HEK293T (cell line): ENCODE measurements around the gene TNFRSF8.

Experiments
- ARNT ChIP-seq: fragments of 450-650 bp; IDR thresholded peaks from 2 replicates; pipeline ENCODE4 v1.6.1; 2017; ENCODE audit warnings: mild to moderate bottlenecking
- CTBP1 ChIP-seq: fragments of 450-650 bp; IDR thresholded peaks from 2 replicates; pipeline ENCODE4 v1.6.1; 2016; ENCODE audit warnings: borderline replicate concordance
- ELF4 ChIP-seq: fragments of 450-650 bp; IDR thresholded peaks from 2 replicates; pipeline ENCODE4 v1.6.1; 2017; ENCODE audit warnings: antibody characterized with exemption
- FOXA1 ChIP-seq: fragments of 450-650 bp; IDR thresholded peaks from 2 replicates; pipeline ENCODE4 v1.6.1; 2016; ENCODE audit warnings: mild to moderate bottlenecking
- FOXK2 ChIP-seq: fragments of 450-650 bp; IDR thresholded peaks from 2 replicates; pipeline ENCODE4 v1.6.1; 2016; ENCODE audit warnings: mild to moderate bottlenecking
- FOXM1 ChIP-seq: fragments of 450-650 bp; IDR thresholded peaks from 2 replicates; pipeline ENCODE4 v1.6.1; 2017; ENCODE audit warnings: mild to moderate bottlenecking, borderline replicate concordance
- L3MBTL2 ChIP-seq: fragments of 450-650 bp; conservative IDR thresholded peaks from 2 replicates; pipeline ENCODE4 v1.6.1; 2016; ENCODE audit warnings: mild to moderate bottlenecking
- NFRKB ChIP-seq: fragments of 450-650 bp; IDR thresholded peaks from 2 replicates; pipeline ENCODE4 v1.6.1; 2016; ENCODE audit warnings: mild to moderate bottlenecking, moderate library complexity
- SP1 ChIP-seq: fragments of 450-650 bp; IDR thresholded peaks from 2 replicates; pipeline ENCODE4 v1.6.1; 2017
- SUZ12 ChIP-seq: fragments of 450-650 bp; IDR thresholded peaks from 2 replicates; pipeline ENCODE4 v1.6.1; 2016; ENCODE audit warnings: mild to moderate bottlenecking
- TARDBP ChIP-seq: fragments of 450-650 bp; IDR thresholded peaks from 2 replicates; pipeline ENCODE4 v1.6.1; 2016

- no peak for TF ChIP-seq CTBP1
- no peak for TF ChIP-seq TARDBP
- TF ChIP-seq SUZ12: no peak
- TF ChIP-seq SP1: no peak
- TF ChIP-seq FOXA1: no peak
- no peak for TF ChIP-seq FOXK2
- TF ChIP-seq FOXM1: no peak
- TF ChIP-seq ARNT: no peak
- no peak for TF ChIP-seq L3MBTL2
- no peak for TF ChIP-seq NFRKB
- TF ChIP-seq ELF4: no peak
Observed at GRCh38 chr1:12057940-12058687, 5.0 kb upstream of the TNFRSF8 start.
